ENCODE data around the gene PIH1D1. TPM values are rescaled to one million over a fixed set of nuclear protein-coding genes. Genes with fewer than 3 reads are reported as not detected.

PIH1D1 gene
- total and polyA plus RNA-seq, 11 donors = 16.3 to 57.6 (median 31.1) TPM

GRCh38 chr19:49453757-49454240, 2.2 kb upstream of the PIH1D1 start:
- H3K27ac ChIP-seq = peak overlapping the region; percentile 86 to 99 (median 96)
- 37 to 45% (median 41%) methylated on average over 10 of the region's 10 CpGs for WGBS, 4 donors
- ATAC-seq (no peak), DNase-seq (no peak)
- H3K27me3 ChIP-seq = no peaks in the 10 kb centered on the region
- peaks cover 0 to 12% (median 3%) of the 10 kb centered on the region in 9 donors for H3K36me3 ChIP-seq
- H3K4me1 ChIP-seq = peaks cover 0 to 43% (median 11%) of the 10 kb centered on the region in 12 donors
- no peaks in the 10 kb centered on the region for H3K9me3 ChIP-seq
- intact Hi-C loops (cut with DNase I) = loop anchor here in 3 of 10 donors (1.0 to 5.0 kb wide), 5 partner anchors 15 to 423 kb away; partner anchors contain the start of genes AKT1S1 (in 1 of the 3), RPL13A (in 1 of the 3), RPS11 (in 1 of the 3) and RRAS (in 1 of the 3)
- H3K4me3 ChIP-seq = peak overlapping the region; percentile 25 to 85 (median 70)
- TF ChIP-seq POLR2A (IDR thresholded peaks at IDR 0.05) (no peak), CTCF (IDR thresholded peaks at IDR 0.05) (no peak)

DNA sequence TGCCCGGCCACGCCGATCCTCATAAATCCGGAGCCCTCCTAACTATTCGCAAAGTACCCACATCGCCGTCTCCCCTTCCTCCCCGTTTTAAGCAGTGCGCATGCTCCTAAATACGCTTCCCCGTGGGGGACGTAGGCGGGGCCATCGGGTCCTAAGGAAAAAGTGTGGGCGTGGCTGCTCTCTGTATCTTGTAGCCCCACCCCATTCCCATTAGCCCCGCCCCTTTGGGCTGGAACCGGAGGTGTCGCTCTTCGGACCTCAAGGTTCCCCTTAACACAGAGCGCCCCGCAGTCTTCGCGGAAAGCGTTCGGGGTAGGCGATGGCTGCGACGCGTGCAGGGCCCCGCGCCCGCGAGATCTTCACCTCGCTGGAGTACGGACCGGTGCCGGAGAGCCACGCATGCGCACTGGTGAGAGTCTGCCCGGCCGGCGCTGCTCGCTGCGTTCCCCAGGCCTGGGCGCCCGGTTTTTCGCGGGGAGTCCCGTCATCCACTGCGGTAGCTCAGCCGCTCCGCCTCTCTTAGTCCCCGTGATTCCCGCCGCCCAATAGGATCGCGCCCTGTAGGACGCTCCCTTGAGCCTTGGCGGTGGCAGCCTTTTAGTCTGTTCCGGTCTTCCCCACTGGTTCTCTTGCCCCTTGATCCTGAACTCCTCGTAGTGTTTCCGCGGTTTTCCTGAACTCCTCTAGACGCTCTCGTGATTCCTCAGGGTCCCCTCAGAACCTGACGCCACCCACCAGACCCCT, 1.6 kb upstream of the PIH1D1 start, which contains the start of gene ALDH16A1:
TSS of gene ALDH16A1 (plus strand) at position 213 of the 744 bp plus-strand sequence. CDS start at position 320, 107 bp downstream.
- H3K27ac ChIP-seq = peak within 1 kb of the TSS; percentile 86 to 99 (median 96)
- ATAC-seq (peak; percentile 92 to 96 (median 94)), DNase-seq (peak; percentile 98 to 99 (median 99))
- WGBS, 4 donors = 0% methylated on average over 46 to 66 of the region's 66 CpGs
- no peaks in the 10 kb centered on the region for H3K27me3 ChIP-seq
- no peaks in the 10 kb centered on the region for H3K9me3 ChIP-seq
- H3K4me1 ChIP-seq = peaks cover 0 to 43% (median 11%) of the 10 kb centered on the region in 12 donors
- intact Hi-C loops (cut with DNase I) = loop anchor here in 3 of 10 donors (1.0 to 5.0 kb wide), 5 partner anchors 16 to 424 kb away; partner anchors contain the start of genes AKT1S1 (in 1 of the 3), RPL13A (in 1 of the 3), RPS11 (in 1 of the 3) and RRAS (in 1 of the 3)
- peak within 1 kb of the TSS; percentile 25 to 88 (median 70) for H3K4me3 ChIP-seq
- H3K36me3 ChIP-seq = peaks cover 0 to 18% (median 5%) of the 10 kb centered on the region in 9 donors
- peak in 1 of 2 donors; percentile 78 for TF ChIP-seq POLR2A (IDR thresholded peaks at IDR 0.05)
- TF ChIP-seq CTCF (IDR thresholded peaks at IDR 0.05) = peak in 1 of 12 donors; percentile 18

- no peaks in the 10 kb centered on the region for H3K27me3 ChIP-seq
- DNase-seq = no peak
- no peak for TF ChIP-seq CTCF (IDR thresholded peaks at IDR 0.05)
- TF ChIP-seq POLR2A (IDR thresholded peaks at IDR 0.05) = no peak
- H3K9me3 ChIP-seq = no peaks in the 10 kb centered on the region
- WGBS, 4 donors = 80 to 86% (median 82%) methylated on average over 7 of the region's 7 CpGs
- peak overlapping the region in 2 of 12 donors; percentile 85 to 88 for H3K4me3 ChIP-seq
- ATAC-seq = no peak
- peaks cover 0 to 31% (median 9%) of the 10 kb centered on the region in 12 donors for H3K4me1 ChIP-seq
- intact Hi-C loops (cut with DNase I) = loop anchor here in 1 of 10 donors (5.0 kb wide), 1 partner anchor 192 kb away; the partner anchor contains the start of genes RRAS and SCAF1
- H3K36me3 ChIP-seq = peaks cover 0 to 25% (median 7%) of the 10 kb centered on the region in 9 donors
- H3K27ac ChIP-seq = no peak overlapping the region
Observed at GRCh38 chr19:49450405-49450804, 1.2 kb downstream of the PIH1D1 start.

DNA sequence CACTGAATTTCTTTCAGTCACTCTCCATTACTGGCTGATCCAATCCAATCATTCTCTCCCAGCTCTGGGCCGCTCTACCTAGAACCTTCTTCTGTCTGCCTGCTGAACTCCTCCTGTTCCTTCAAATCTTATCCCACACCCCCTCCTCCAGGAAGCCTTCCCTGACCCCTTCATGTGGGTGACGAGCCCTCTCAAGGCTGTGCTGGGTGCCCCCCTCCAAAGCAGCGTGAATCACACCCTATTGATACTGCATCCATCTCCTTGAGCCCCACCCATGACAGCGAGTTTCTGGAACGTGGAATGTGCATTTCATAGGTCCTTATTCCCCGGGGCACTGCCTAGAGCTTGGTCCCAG, 3.2 kb downstream of the PIH1D1 start:
- Histone ChIP-seq H3K36me3 (peaks cover 0 to 25% (median 7%) of the 10 kb centered on the region in 9 donors), H3K27me3 (no peaks in the 10 kb centered on the region), H3K4me3 (no peak overlapping the region), H3K9me3 (no peaks in the 10 kb centered on the region), H3K4me1 (peaks cover 0 to 17% (median 4%) of the 10 kb centered on the region in 12 donors), H3K27ac (no peak overlapping the region)
- intact Hi-C loops (cut with DNase I) = loop anchor here in 3 of 10 donors (10.0 kb wide), 2 partner anchors 184 to 224 kb away; no protein-coding TSS in a partner anchor
- DNase-seq = no peak
- ATAC-seq = no peak
- TF ChIP-seq POLR2A (IDR thresholded peaks at IDR 0.05) = no peak
- WGBS, 4 donors = 92 to 96% (median 94%) methylated on average over 6 of the region's 6 CpGs
